HepG2 (cell line): ENCODE results near the gene CSTPP1. TPM values are rescaled to one million over a fixed set of nuclear protein-coding genes. Genes with fewer than 3 reads are reported as not detected.

Experiments used
- ARID4A ChIP-seq: sonication (generic); formaldehyde crosslinking; IDR thresholded peaks from 2 replicates; pipeline ENCODE4 v1.5.0; 2020; ENCODE audit warnings: mild to moderate bottlenecking, missing genetic modification reagents, borderline replicate concordance
- FOXK2 ChIP-seq: fragments of 450-650 bp; IDR thresholded peaks from 2 replicates; pipeline ENCODE4 v1.6.1; 2016
- GATAD1 ChIP-seq: IDR thresholded peaks from 2 replicates; pipeline ENCODE4 v1.6.1; 2016; ENCODE audit warnings: missing genetic modification reagents, missing compliant biosample characterization
- HMG20B ChIP-seq: conservative IDR thresholded peaks from 2 replicates; pipeline ENCODE4 v1.6.1; 2016; ENCODE audit warnings: missing genetic modification reagents, missing compliant biosample characterization
- HNF4A ChIP-seq: sonication (generic); formaldehyde crosslinking; IDR thresholded peaks from 2 replicates; pipeline ENCODE4 v1.4.0; 2020; ENCODE audit warnings: missing genetic modification reagents
- MEF2D ChIP-seq: sonication (generic); formaldehyde crosslinking; IDR thresholded peaks from 2 replicates; pipeline ENCODE4 v1.5.1; 2020; ENCODE audit warnings: mild to moderate bottlenecking, missing genetic modification reagents
- MLX ChIP-seq: IDR thresholded peaks from 2 replicates; pipeline ENCODE4 v1.6.1; 2016
- NRL ChIP-seq: sonication (generic); formaldehyde crosslinking; IDR thresholded peaks from 2 replicates; pipeline ENCODE4 v1.5.0; 2020; ENCODE audit warnings: missing genetic modification reagents, mild to moderate bottlenecking, moderate library complexity, borderline replicate concordance
- SKI ChIP-seq: fragments of 450-650 bp; IDR thresholded peaks from one replicate; pipeline ENCODE4 v1.6.1; 2018; ENCODE audit warnings: mild to moderate bottlenecking; ENCODE audit not compliant: partially characterized antibody
- SOX5 ChIP-seq: IDR thresholded peaks from 2 replicates; pipeline ENCODE4 v1.6.1; 2016; ENCODE audit warnings: borderline replicate concordance
- TCF7 ChIP-seq: sonication (generic); IDR thresholded peaks from 2 replicates; pipeline ENCODE4 v1.6.1; 2016; ENCODE audit warnings: antibody characterized with exemption, low read depth
- ZNF547 ChIP-seq: sonication (generic); formaldehyde crosslinking; IDR thresholded peaks from 2 replicates; pipeline ENCODE4 v1.5.1; 2020; ENCODE audit warnings: mild to moderate bottlenecking, missing genetic modification reagents
- ZNF670 ChIP-seq: sonication (generic); formaldehyde crosslinking; IDR thresholded peaks from 2 replicates; pipeline ENCODE4 v1.8.0; 2022; ENCODE audit warnings: mild to moderate bottlenecking, missing genetic modification reagents, borderline replicate concordance
- polyA plus RNA-seq, 8 experiments: library from polyadenylated mRNA; depleted of rRNA in 3 of 8; stranded (reverse) in 7 of 8; unstranded in 1 of 8; fragments of >200 nt; fragmentation: Illumina TruSeq in 4 of 8; extraction: Trizol in 4 of 8; gene quantifications; 2 replicates each; pipeline versions ENCODE4 v1.2.1 to v1.2.3, GENCODE V29; 2011 to 2016; ENCODE audit warnings: low read depth in 4 of 8, missing spikeins in 1 of 8, mixed read lengths in 1 of 8; ENCODE audit not compliant: insufficient read depth in 1 of 8
- total RNA-seq, 5 experiments: library from RNA; depleted of rRNA; stranded (reverse); fragments of >200 nt; fragmentation: Illumina TruSeq; extraction: Trizol; gene quantifications; 2 replicates each; pipeline ENCODE4 v1.2.3, GENCODE V29; 2016; ENCODE audit warnings: low read depth in 1 of 5
- TF ChIP-seq, protein P1 (sequence below): sonication (generic); formaldehyde crosslinking; IDR thresholded peaks from 2 replicates; pipeline ENCODE4 v1.9.0; 2022; ENCODE audit warnings: low read depth, missing genetic modification reagents
- TF ChIP-seq, protein P2 (sequence below): sonication (generic); formaldehyde crosslinking; conservative IDR thresholded peaks from 2 replicates; pipeline ENCODE4 v1.4.0; 2020; ENCODE audit warnings: mild to moderate bottlenecking, missing genetic modification reagents, moderate library complexity
- TF ChIP-seq, protein P3 (sequence below): IDR thresholded peaks from 2 replicates; pipeline ENCODE4 v1.6.1; 2016; ENCODE audit warnings: missing genetic modification reagents, missing compliant biosample characterization
- TF ChIP-seq, protein P4 (sequence below): sonication (generic); formaldehyde crosslinking; IDR thresholded peaks from 2 replicates; pipeline ENCODE4 v1.4.0; 2020; ENCODE audit warnings: mild to moderate bottlenecking, missing genetic modification reagents

CSTPP1 gene
- total and polyA plus RNA-seq, 2 of the 13 experiments (the other 11 are each of a cell fraction or from before 2014, with no cell fraction given): 12.3 to 14.6 TPM

- TF ChIP-seq, protein P1, sequence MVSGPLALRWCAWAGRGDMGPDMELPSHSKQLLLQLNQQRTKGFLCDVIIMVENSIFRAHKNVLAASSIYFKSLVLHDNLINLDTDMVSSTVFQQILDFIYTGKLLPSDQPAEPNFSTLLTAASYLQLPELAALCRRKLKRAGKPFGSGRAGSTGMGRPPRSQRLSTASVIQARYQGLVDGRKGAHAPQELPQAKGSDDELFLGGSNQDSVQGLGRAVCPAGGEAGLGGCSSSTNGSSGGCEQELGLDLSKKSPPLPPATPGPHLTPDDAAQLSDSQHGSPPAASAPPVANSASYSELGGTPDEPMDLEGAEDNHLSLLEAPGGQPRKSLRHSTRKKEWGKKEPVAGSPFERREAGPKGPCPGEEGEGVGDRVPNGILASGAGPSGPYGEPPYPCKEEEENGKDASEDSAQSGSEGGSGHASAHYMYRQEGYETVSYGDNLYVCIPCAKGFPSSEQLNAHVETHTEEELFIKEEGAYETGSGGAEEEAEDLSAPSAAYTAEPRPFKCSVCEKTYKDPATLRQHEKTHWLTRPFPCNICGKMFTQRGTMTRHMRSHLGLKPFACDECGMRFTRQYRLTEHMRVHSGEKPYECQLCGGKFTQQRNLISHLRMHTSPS: peak; percentile 71
- 0 out of 2 replicates have a peak, but pooled peaks have one; percentile 67 for TF ChIP-seq ZNF670 (CRISPR knock-in tag)
- 0 out of 2 replicates have a peak, but pooled peaks have one; percentile 19 for TF ChIP-seq HNF4A (CRISPR knock-in tag)
- TF ChIP-seq FOXK2: 0 out of 2 replicates have a peak, but pooled peaks have one; percentile 12
- TF ChIP-seq, protein P2, sequence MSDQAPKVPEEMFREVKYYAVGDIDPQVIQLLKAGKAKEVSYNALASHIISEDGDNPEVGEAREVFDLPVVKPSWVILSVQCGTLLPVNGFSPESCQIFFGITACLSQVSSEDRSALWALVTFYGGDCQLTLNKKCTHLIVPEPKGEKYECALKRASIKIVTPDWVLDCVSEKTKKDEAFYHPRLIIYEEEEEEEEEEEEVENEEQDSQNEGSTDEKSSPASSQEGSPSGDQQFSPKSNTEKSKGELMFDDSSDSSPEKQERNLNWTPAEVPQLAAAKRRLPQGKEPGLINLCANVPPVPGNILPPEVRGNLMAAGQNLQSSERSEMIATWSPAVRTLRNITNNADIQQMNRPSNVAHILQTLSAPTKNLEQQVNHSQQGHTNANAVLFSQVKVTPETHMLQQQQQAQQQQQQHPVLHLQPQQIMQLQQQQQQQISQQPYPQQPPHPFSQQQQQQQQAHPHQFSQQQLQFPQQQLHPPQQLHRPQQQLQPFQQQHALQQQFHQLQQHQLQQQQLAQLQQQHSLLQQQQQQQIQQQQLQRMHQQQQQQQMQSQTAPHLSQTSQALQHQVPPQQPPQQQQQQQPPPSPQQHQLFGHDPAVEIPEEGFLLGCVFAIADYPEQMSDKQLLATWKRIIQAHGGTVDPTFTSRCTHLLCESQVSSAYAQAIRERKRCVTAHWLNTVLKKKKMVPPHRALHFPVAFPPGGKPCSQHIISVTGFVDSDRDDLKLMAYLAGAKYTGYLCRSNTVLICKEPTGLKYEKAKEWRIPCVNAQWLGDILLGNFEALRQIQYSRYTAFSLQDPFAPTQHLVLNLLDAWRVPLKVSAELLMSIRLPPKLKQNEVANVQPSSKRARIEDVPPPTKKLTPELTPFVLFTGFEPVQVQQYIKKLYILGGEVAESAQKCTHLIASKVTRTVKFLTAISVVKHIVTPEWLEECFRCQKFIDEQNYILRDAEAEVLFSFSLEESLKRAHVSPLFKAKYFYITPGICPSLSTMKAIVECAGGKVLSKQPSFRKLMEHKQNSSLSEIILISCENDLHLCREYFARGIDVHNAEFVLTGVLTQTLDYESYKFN: peak; percentile 85
- peak; percentile 80 for TF ChIP-seq SKI
- peak; percentile 29; the same call in 1 of the 2 replicates for TF ChIP-seq TCF7
- TF ChIP-seq MLX (CRISPR knock-in tag): 0 out of 2 replicates have a peak, but pooled peaks have one; percentile 12
- TF ChIP-seq NRL (CRISPR knock-in tag): peak; percentile 36; the same call in 1 of the 2 replicates
- TF ChIP-seq ZNF547 (CRISPR knock-in tag): 0 out of 2 replicates have a peak, but pooled peaks have one; percentile 57
- TF ChIP-seq MEF2D: peak; percentile 60; the same call in 1 of the 2 replicates
- TF ChIP-seq ARID4A (CRISPR knock-in tag): peak; percentile 79
- TF ChIP-seq HMG20B: peak; percentile 62; the same call in 1 of the 2 replicates
- TF ChIP-seq, protein P3, sequence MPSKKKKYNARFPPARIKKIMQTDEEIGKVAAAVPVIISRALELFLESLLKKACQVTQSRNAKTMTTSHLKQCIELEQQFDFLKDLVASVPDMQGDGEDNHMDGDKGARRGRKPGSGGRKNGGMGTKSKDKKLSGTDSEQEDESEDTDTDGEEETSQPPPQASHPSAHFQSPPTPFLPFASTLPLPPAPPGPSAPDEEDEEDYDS (CRISPR knock-in tag): peak; percentile 95
- peak; percentile 31; the same call in 1 of the 2 replicates for TF ChIP-seq SOX5 (CRISPR knock-in tag)
- 0 out of 2 replicates have a peak, but pooled peaks have one; percentile 15 for TF ChIP-seq GATAD1 (CRISPR knock-in tag)
- TF ChIP-seq, protein P4, sequence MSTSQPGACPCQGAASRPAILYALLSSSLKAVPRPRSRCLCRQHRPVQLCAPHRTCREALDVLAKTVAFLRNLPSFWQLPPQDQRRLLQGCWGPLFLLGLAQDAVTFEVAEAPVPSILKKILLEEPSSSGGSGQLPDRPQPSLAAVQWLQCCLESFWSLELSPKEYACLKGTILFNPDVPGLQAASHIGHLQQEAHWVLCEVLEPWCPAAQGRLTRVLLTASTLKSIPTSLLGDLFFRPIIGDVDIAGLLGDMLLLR: 0 out of 2 replicates have a peak, but pooled peaks have one; percentile 16
Measured at GRCh38 chr11:47118958-47119688, 182.6 kb downstream of the CSTPP1 start (continued).
